Stimulated activated naive CD8-positive, alpha-beta T cell treated with anti-CD3 and anti-CD28 coated beads, Interleukin-15, Interleukin-2, amounts not matched to agents 100 ng/mL and 50 ng/mL, for 24 hours (primary cell): ENCODE data around the gene DOC2A.

Experiments used
- H3K27ac Mint-ChIP-seq: one replicate; pipeline ENCODE4 v1.8.0; 2021; ENCODE audit warnings: mild to moderate bottlenecking, mixed read lengths
- H3K27me3 Mint-ChIP-seq: one replicate; pipeline ENCODE4 v1.8.0; 2021; ENCODE audit warnings: mixed read lengths
- H3K36me3 Mint-ChIP-seq: one replicate; pipeline ENCODE4 v1.8.0; 2021; ENCODE audit warnings: low read depth, mixed read lengths
- H3K4me1 Mint-ChIP-seq: one replicate; pipeline ENCODE4 v1.8.0; 2021; ENCODE audit warnings: low read depth, mixed read lengths
- H3K4me3 Mint-ChIP-seq: one replicate; pipeline ENCODE4 v1.8.0; 2021; ENCODE audit warnings: mild to moderate bottlenecking, mixed read lengths
- H3K9me3 Mint-ChIP-seq: one replicate; pipeline ENCODE4 v1.8.0; 2021; ENCODE audit warnings: mixed read lengths

DOC2A gene

GRCh38 chr16:30003670-30004423 lies 7.0 kb downstream of the DOC2A start:
- H3K27ac Mint-ChIP-seq: no peak overlapping the region
- H3K36me3 Mint-ChIP-seq: peaks cover 25% of the 10 kb centered on the region
- H3K4me3 Mint-ChIP-seq: no peak overlapping the region
- no peaks in the 10 kb centered on the region for H3K27me3 Mint-ChIP-seq
- no peaks in the 10 kb centered on the region for H3K9me3 Mint-ChIP-seq
- H3K4me1 Mint-ChIP-seq: no peaks in the 10 kb centered on the region

- peaks cover 7% of the 10 kb centered on the region for H3K4me1 Mint-ChIP-seq
- peaks cover 34% of the 10 kb centered on the region for H3K36me3 Mint-ChIP-seq
- H3K9me3 Mint-ChIP-seq: no peaks in the 10 kb centered on the region
- H3K27me3 Mint-ChIP-seq: no peaks in the 10 kb centered on the region
- H3K4me3 Mint-ChIP-seq: no peak overlapping the region
- H3K27ac Mint-ChIP-seq: no peak overlapping the region
Observed at GRCh38 chr16:30002614-30003346, 8.0 kb downstream of the DOC2A start.

- H3K36me3 Mint-ChIP-seq: peaks cover 47% of the 10 kb centered on the region
Observed at GRCh38 chr16:30000735-30001631, 9.8 kb downstream of the DOC2A start.

GRCh38 chr16:29999605-30000004 lies 11.2 kb downstream of the DOC2A start:
- H3K36me3 Mint-ChIP-seq: peaks cover 47% of the 10 kb centered on the region
- peaks cover 25% of the 10 kb centered on the region for H3K4me1 Mint-ChIP-seq
- no peaks in the 10 kb centered on the region for H3K27me3 Mint-ChIP-seq
- H3K9me3 Mint-ChIP-seq: no peaks in the 10 kb centered on the region
- no peak overlapping the region for H3K4me3 Mint-ChIP-seq
- no peak overlapping the region for H3K27ac Mint-ChIP-seq

More at GRCh38 chr16:30000735-30001631, 9.8 kb downstream of the DOC2A start:
- no peak overlapping the region for H3K27ac Mint-ChIP-seq
- no peaks in the 10 kb centered on the region for H3K9me3 Mint-ChIP-seq
- no peaks in the 10 kb centered on the region for H3K27me3 Mint-ChIP-seq
- no peak overlapping the region for H3K4me3 Mint-ChIP-seq
- peaks cover 15% of the 10 kb centered on the region for H3K4me1 Mint-ChIP-seq

GRCh38 chr16:29996766-29997250 lies 14.0 kb downstream of the DOC2A start:
- H3K36me3 Mint-ChIP-seq: peaks cover 41% of the 10 kb centered on the region
- no peaks in the 10 kb centered on the region for H3K27me3 Mint-ChIP-seq
- H3K4me1 Mint-ChIP-seq: peaks cover 34% of the 10 kb centered on the region
- H3K27ac Mint-ChIP-seq: peak overlapping the region; percentile 99
- no peaks in the 10 kb centered on the region for H3K9me3 Mint-ChIP-seq
- H3K4me3 Mint-ChIP-seq: peak overlapping the region; percentile 97

- Mint-ChIP-seq H3K27ac (peak within 1 kb of the TSS; percentile 99), H3K4me1 (peaks cover 34% of the 10 kb centered on the region), H3K36me3 (peaks cover 37% of the 10 kb centered on the region)
Observed at GRCh38 chr16:29995911-29996765, 14.7 kb downstream of the DOC2A start, which contains the start of gene INO80E. INO80E (plus strand) TSS chr16:29996241; CDS start chr16:29996311, 70 bp downstream.

GRCh38 chr16:29995324-29995910 lies 15.4 kb downstream of the DOC2A start, which contains the start of gene HIRIP3:
HIRIP3 (minus strand) TSS chr16:29995617; CDS start chr16:29995605, 12 bp downstream.
- Mint-ChIP-seq H3K4me1 (peaks cover 34% of the 10 kb centered on the region), H3K9me3 (no peaks in the 10 kb centered on the region), H3K27me3 (no peaks in the 10 kb centered on the region)

More at GRCh38 chr16:29995911-29996765, 14.7 kb downstream of the DOC2A start, which contains the start of gene INO80E:
- H3K4me3 Mint-ChIP-seq: peak within 1 kb of the TSS; percentile 97
- H3K27me3 Mint-ChIP-seq: no peaks in the 10 kb centered on the region
- H3K9me3 Mint-ChIP-seq: no peaks in the 10 kb centered on the region

GRCh38 chr16:29994600-29995323 lies 16.1 kb downstream of the DOC2A start:
- no peaks in the 10 kb centered on the region for H3K9me3 Mint-ChIP-seq
- peak overlapping the region; percentile 97 for H3K4me3 Mint-ChIP-seq
- peaks cover 34% of the 10 kb centered on the region for H3K4me1 Mint-ChIP-seq
- peaks cover 46% of the 10 kb centered on the region for H3K36me3 Mint-ChIP-seq
- peak overlapping the region; percentile 99 for H3K27ac Mint-ChIP-seq
- no peaks in the 10 kb centered on the region for H3K27me3 Mint-ChIP-seq

More at GRCh38 chr16:29995324-29995910, 15.4 kb downstream of the DOC2A start, which contains the start of gene HIRIP3:
- Mint-ChIP-seq H3K27ac (peak within 1 kb of the TSS; percentile 99), H3K36me3 (peaks cover 40% of the 10 kb centered on the region), H3K4me3 (peak within 1 kb of the TSS; percentile 97)

- Mint-ChIP-seq H3K27ac (peak overlapping the region; percentile 99), H3K36me3 (peaks cover 43% of the 10 kb centered on the region)
Observed at GRCh38 chr16:29993903-29994599, 16.8 kb downstream of the DOC2A start.

GRCh38 chr16:29993191-29993902 lies 17.5 kb downstream of the DOC2A start:
- no peak overlapping the region for H3K27ac Mint-ChIP-seq
- H3K4me1 Mint-ChIP-seq: peaks cover 31% of the 10 kb centered on the region
- H3K27me3 Mint-ChIP-seq: no peaks in the 10 kb centered on the region
- peaks cover 42% of the 10 kb centered on the region for H3K36me3 Mint-ChIP-seq
- no peaks in the 10 kb centered on the region for H3K9me3 Mint-ChIP-seq
- H3K4me3 Mint-ChIP-seq: no peak overlapping the region

More at GRCh38 chr16:29993903-29994599, 16.8 kb downstream of the DOC2A start:
- Mint-ChIP-seq H3K9me3 (no peaks in the 10 kb centered on the region), H3K27me3 (no peaks in the 10 kb centered on the region), H3K4me3 (peak overlapping the region; percentile 97), H3K4me1 (peaks cover 34% of the 10 kb centered on the region)

- H3K4me1 Mint-ChIP-seq: peaks cover 24% of the 10 kb centered on the region
- H3K36me3 Mint-ChIP-seq: peaks cover 41% of the 10 kb centered on the region
- no peaks in the 10 kb centered on the region for H3K27me3 Mint-ChIP-seq
- no peaks in the 10 kb centered on the region for H3K9me3 Mint-ChIP-seq
- no peak overlapping the region for H3K4me3 Mint-ChIP-seq
- H3K27ac Mint-ChIP-seq: no peak overlapping the region
Observed at GRCh38 chr16:29992344-29992967, 18.4 kb downstream of the DOC2A start.
